GM13977 (cell line): ENCODE results near the gene ILK.
A peak's percentile ranks its signal among the peaks of the same experiment; 100 is the strongest.

ENCODE experiments used
- DNase-seq: peaks from one replicate; pipeline ENCODE4 v3.0.0; 2012; ENCODE audit warnings: low spot score
- CTCF ChIP-seq: IDR thresholded peaks from 2 replicates; pipeline ENCODE4 v1.5.1; 2012; ENCODE audit warnings: mild to moderate bottlenecking, control low read depth; ENCODE audit not compliant: insufficient read depth; ENCODE audit errors: extremely low read depth, missing control alignments
- in situ Hi-C: fragments of 300-500 bp; cut with MboI; formaldehyde crosslinking; loops from one replicate; pipeline ENCODE4 v1.12.0; 2022; ENCODE audit warnings: low sequenced_read_pairs, low pct_unique_long_range_greater_than_20kb, mixed read lengths, inconsistent platforms; ENCODE audit not compliant: unreplicated experiment

Gene ILK

GRCh38 chr11:6603287-6604080 is at the start of gene ILK, which contains the start of gene RRP8:
Gene ILK, plus strand, starts transcription at chr11:6603774. Its CDS starts 498 bp downstream, at chr11:6604272.
Gene RRP8, minus strand, starts transcription at chr11:6603616. Its CDS starts 114 bp downstream, at chr11:6603502.
- DNase-seq = peak; percentile 93
- in situ Hi-C loops = no loop called here
- no peak for TF ChIP-seq CTCF

- no peak for DNase-seq
- in situ Hi-C loops = no loop called here
- no peak for TF ChIP-seq CTCF
Measured at GRCh38 chr11:6554828-6555706, 48.5 kb upstream of the ILK start.

GRCh38 chr11:6556139-6556949 is 47.2 kb upstream of the ILK start:
- DNase-seq = no peak
- in situ Hi-C loops = no loop called here
- no peak for TF ChIP-seq CTCF

- no peak for DNase-seq
- in situ Hi-C loops = no loop called here
- no peak for TF ChIP-seq CTCF
Measured at GRCh38 chr11:6557063-6557462, 46.5 kb upstream of the ILK start.

DNA sequence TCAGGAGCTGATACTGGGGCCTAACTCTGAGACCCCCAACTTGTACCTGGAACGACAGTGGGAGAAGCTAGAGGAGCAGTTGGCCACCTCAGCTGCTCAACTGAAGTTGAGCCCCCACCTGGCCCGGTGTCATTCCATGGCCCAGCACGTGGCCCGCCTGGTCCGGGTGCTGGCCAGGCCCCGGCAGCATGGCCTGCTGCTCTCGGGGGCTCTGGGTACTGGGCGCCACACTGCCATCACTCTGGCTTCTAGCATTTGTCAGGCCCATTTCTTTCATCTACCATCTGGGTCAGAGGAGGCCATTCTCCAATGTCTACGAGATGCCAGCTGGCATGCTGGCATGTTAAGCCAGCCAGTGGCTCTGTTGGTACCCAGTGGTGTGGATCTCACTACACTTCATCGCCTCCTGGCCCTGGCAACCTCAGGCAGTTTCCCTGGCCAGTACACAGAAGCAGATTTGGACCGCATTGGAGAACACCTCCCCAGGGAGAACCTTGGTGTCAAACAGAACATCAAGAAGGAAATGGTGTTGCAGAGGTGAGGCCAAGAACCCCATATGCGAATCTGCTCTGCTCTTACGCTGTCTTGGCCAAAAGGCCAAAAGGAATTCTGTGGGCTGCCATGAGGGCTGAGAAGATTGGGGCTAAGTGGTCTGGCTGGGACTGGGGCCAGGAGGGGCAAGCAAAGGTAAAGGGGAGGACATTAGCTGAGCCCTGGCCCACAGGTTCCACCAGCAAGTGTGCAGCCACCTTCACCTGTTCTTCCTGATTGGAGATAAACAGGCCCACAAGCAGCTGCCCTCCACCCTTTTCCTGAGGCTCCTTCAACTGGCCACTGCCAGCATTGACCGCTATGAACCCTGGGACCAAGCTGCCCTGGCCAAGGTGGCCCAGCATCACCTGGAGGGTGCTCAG is 45.6 kb upstream of the ILK start:
- peak; percentile 8 for DNase-seq
- no peak for TF ChIP-seq CTCF
- in situ Hi-C loops = no loop called here

GRCh38 chr11:6559369-6559768 is 44.2 kb upstream of the ILK start:
- in situ Hi-C loops = no loop called here
- no peak for DNase-seq
- TF ChIP-seq CTCF = no peak
